ENCODE measurements around the gene ADAMTS6.

The ADAMTS6 gene

DNA sequence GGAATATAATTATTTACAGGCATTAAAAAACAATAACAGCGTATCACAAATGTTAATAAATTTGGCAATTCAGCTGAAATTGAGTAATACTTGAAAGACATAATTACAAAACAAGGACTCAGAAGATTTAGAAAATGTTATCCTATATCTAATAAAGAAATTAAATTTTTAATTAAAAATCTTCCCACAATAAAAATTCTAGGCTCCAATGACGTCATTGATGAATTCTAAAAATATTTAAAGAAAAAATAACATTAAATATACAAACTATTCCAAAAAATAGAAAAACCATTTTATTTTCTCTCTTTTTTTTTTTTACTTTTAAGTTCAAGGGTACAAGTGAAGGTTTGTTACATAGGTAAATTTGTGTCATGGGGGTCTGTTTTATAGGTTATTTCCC lies 161.5 kb downstream of the ADAMTS6 start:
- H3K27ac ChIP-seq, result no peak overlapping the region
- TF ChIP-seq, protein P1, sequence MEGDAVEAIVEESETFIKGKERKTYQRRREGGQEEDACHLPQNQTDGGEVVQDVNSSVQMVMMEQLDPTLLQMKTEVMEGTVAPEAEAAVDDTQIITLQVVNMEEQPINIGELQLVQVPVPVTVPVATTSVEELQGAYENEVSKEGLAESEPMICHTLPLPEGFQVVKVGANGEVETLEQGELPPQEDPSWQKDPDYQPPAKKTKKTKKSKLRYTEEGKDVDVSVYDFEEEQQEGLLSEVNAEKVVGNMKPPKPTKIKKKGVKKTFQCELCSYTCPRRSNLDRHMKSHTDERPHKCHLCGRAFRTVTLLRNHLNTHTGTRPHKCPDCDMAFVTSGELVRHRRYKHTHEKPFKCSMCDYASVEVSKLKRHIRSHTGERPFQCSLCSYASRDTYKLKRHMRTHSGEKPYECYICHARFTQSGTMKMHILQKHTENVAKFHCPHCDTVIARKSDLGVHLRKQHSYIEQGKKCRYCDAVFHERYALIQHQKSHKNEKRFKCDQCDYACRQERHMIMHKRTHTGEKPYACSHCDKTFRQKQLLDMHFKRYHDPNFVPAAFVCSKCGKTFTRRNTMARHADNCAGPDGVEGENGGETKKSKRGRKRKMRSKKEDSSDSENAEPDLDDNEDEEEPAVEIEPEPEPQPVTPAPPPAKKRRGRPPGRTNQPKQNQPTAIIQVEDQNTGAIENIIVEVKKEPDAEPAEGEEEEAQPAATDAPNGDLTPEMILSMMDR (conservative IDR thresholded peaks at IDR 0.05), result no peak

DNA sequence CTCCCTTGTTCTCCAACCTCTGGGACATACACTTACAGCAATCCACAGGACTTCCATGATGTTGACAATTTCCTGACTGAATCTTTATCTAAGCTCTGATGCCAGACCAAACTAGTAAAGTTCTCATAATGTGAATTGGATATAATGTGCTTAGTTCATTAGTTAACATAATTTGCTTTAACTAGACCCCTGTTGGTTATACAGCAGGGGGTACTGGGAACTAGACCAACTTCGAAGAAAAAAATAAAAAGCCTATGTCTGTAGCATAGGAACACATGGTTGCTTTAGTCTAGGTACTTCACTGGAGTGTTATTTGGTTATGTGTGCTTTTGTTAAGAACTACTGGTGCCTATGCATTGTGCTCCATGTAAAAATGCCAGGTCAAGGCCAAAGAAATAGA lies 173.8 kb downstream of the ADAMTS6 start:
- TF ChIP-seq, protein P1 (conservative IDR thresholded peaks at IDR 0.05), result no peak
- H3K27ac ChIP-seq, result no peak overlapping the region

DNA sequence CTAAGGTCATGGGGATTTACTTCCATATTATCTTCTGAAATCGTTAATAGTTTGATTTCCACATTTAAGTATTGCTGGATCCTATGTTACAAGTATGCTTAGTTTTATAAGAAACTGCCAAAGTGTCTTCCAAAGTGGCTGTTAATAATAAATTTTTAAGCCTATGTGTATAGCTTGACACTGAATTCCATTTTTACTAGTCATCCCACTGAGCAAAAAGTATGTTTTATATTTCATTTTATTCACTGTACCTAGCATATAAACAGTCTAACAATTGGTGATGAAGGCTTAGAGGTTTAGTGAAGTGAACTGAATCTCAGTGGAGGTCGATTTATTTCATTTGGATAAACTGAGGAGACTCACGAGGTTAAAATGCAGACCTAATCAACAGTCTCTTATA lies 174.6 kb downstream of the ADAMTS6 start:
- TF ChIP-seq, protein P1 (conservative IDR thresholded peaks at IDR 0.05), result no peak
- H3K27ac ChIP-seq, result no peak overlapping the region

DNA sequence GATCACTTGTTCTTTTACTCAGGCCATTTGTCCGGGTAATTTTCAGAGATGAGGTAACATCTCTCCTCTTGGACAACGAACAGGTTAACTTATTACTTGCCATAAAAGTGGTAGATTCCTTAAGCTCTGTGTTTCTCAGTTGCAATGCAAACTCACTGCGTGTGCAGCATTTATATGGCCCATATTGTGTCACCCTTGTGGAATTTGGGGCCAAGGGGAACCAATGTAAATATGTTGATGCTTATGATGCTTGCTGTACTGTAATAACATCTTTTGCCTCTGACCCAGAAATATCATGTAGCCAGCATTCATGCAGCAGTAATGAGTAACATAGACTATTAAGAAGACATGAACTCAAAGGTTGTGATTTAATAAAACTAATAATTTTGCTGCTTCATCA lies 175.8 kb downstream of the ADAMTS6 start:
- no peak overlapping the region for H3K27ac ChIP-seq
- TF ChIP-seq, protein P1 (conservative IDR thresholded peaks at IDR 0.05), result no peak

DNA sequence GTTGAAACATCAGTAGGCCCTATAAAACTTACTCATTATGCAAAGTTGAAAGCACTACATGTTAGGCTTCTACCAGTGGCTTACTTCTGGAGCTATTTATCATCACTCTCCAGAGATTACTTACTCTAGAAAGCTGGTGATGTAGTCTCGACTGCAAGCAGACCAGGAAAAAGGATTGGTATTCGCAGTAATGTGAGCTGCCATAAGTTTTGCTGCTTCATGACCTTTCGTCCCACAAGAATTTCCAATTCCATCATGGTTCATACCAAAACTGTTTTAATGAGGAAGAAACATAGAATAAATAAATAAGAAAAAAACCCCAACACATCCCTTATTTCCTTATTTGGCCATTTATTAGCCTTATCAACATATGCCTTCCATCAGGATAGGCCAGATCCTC lies 181.9 kb downstream of the ADAMTS6 start:
- H3K27ac ChIP-seq, result no peak overlapping the region
- TF ChIP-seq, protein P1 (conservative IDR thresholded peaks at IDR 0.05), result no peak

DNA sequence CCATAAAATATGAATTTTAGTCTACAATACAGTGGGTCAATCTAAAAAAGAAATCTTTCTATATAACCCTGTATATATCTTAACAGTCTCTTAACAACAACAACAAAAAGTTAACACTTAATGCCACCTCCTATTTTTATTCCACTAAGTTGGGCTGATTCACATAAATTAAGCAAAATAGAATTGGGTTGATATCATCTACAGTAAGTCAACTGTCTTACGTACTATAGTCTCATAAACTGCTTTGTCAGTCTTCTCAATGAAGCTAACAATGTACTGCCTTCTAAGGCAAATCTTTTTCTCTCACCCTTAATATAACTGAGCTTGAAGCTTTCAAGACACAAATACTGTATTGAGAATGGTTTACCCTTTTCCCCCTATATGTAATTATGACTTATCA lies 185.7 kb downstream of the ADAMTS6 start:
- TF ChIP-seq, protein P1 (conservative IDR thresholded peaks at IDR 0.05), result no peak
- no peak overlapping the region for H3K27ac ChIP-seq

DNA sequence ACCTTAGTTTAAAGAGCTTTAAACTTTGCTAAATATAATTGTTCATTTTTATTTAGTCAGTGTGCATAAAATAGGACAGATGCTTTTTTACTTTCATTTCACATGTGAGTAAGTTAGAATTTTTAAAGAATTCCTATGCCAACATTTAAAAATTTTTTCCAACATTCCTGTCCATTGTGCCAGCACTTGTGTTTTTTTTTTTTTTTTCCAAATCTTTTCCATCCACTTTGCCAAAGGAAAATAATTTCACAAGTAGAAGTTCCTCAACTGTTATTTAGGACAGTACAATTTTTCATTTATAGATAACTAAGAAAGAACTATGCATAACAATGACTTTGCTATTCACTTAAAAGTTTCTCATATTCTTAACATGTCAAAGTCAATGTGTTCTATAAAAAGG lies 189.5 kb downstream of the ADAMTS6 start:
- TF ChIP-seq, protein P1 (conservative IDR thresholded peaks at IDR 0.05), result no peak
- H3K27ac ChIP-seq, result no peak overlapping the region

DNA sequence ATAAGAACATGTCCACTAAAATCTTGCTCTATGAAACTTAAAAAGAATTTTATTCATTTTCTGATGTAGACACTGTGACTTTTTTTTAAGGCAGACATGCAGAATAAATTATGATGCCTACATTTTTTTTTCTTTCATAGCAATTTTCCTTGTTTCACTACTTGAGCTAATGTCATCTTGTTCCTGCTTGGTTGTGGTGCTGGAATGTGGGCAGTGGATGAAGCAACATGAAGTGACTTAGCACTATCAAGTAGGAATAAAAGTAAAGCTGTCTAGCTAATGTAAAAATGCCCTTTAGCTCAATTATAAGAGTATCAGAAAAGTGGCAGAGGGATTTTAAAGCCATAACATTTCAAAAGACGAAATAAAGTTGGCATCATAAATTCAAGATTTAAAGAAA lies 191.0 kb downstream of the ADAMTS6 start:
- H3K27ac ChIP-seq, result no peak overlapping the region

More for the DNA sequence above, 191.0 kb downstream of the ADAMTS6 start:
- TF ChIP-seq, protein P1 (conservative IDR thresholded peaks at IDR 0.05), result no peak

Measured in VCaP (cell line).